Measurements from ENCODE around the gene ANKRD12.
A peak's percentile ranks its signal among the peaks of the same experiment; 100 is the strongest.

The ANKRD12 gene

DNA sequence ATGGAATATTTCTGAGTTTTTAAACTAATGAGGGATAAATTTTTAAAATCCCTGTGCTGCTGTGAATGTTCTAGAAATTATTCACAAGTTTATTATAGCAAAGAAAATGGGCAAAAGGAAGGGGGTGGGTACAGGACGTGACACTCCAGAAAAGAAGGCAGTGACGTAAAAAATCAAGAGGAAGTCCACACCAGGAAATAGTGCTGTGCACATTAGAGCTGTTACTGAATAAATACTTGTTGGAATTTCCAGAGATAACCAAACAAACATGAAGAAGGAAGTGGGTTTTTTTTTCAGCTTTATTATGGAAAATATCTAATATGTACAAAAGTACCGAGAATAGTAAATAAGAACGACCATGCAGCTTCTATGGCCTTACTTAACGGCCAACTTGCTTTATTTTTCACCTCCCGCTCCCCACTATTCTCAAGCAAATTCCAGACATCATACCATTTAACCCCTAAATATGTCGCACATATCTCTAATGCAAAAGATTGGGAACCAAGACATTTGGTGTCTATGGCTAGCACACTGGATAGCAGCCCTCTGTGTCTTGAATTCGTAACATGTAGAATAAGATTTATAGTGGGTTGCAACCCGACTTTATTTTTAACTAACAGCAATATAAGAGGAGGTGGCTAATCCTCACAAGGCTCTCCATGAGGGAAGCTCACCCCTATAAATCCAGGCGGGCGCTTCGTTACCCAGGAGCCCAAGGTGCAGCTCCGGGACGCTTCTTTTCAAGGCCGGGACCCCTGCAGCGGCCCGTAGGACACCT, 34.7 kb upstream of the ANKRD12 start:
- peak; percentile 59 for DNase-seq (ENCODE audit: low read depth)
- TF ChIP-seq, protein P1, sequence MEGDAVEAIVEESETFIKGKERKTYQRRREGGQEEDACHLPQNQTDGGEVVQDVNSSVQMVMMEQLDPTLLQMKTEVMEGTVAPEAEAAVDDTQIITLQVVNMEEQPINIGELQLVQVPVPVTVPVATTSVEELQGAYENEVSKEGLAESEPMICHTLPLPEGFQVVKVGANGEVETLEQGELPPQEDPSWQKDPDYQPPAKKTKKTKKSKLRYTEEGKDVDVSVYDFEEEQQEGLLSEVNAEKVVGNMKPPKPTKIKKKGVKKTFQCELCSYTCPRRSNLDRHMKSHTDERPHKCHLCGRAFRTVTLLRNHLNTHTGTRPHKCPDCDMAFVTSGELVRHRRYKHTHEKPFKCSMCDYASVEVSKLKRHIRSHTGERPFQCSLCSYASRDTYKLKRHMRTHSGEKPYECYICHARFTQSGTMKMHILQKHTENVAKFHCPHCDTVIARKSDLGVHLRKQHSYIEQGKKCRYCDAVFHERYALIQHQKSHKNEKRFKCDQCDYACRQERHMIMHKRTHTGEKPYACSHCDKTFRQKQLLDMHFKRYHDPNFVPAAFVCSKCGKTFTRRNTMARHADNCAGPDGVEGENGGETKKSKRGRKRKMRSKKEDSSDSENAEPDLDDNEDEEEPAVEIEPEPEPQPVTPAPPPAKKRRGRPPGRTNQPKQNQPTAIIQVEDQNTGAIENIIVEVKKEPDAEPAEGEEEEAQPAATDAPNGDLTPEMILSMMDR (IDR thresholded peaks at IDR 0.05; ENCODE audit: insufficient read depth, low read depth, low read length, missing control alignments): no peak

DNA sequence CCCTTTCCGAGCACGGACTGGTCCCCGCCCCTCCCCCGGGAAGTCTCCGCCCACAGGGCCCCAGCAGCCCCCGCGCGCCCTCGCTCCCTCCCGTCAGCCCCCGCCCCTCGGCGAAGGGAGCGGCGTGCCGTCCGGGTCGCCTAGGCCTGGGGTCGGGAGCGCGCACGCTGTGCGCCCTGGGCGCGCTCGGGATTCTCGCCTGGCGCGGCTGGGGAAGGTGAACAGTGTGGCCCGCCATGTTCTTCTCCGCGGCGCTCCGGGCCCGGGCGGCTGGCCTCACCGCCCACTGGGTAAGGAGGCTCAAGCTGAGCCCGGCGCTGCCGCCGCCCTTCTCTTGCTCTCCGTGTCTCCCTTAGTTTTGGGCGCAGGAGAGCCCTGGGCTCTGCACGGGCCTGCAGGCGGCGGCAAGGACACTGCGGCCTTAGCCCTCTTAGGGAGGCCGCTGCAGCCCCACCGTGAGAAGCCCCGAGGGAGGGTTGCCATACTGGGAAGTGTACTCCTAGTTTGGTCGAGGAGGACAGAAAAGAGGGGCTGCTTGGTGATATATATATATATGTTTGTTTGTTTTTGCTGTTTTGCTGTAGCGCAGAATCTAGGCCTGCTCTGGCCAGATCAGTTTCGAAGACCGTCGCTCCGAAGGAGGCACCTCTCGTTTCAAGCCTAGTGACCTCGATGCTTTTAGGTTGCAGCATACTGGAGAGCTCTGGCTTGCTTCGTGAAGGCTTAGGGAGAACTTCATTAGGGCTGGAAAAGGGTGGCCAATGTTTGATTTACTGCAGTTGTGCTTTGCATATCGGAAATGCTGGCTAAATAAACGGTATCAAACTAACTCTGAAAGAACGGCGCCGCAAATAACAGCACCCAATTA, 33.8 kb upstream of the ANKRD12 start, which contains the start of gene NDUFV2:
Gene NDUFV2, plus strand, starts transcription at position 192 of the 868 bp plus-strand sequence. Its CDS starts 45 bp downstream, at position 237.
- DNase-seq (ENCODE audit: low read depth): peak; percentile 98
- peak within 1 kb of the TSS; percentile 89 for H3K4me3 ChIP-seq (ENCODE audit: low read depth, low read length)
- TF ChIP-seq, protein P1 (IDR thresholded peaks at IDR 0.05; ENCODE audit: insufficient read depth, low read depth, low read length, missing control alignments): no peak

More for the DNA sequence above, 34.7 kb upstream of the ANKRD12 start:
- H3K4me3 ChIP-seq (ENCODE audit: low read depth, low read length): peak overlapping the region; percentile 89

DNA sequence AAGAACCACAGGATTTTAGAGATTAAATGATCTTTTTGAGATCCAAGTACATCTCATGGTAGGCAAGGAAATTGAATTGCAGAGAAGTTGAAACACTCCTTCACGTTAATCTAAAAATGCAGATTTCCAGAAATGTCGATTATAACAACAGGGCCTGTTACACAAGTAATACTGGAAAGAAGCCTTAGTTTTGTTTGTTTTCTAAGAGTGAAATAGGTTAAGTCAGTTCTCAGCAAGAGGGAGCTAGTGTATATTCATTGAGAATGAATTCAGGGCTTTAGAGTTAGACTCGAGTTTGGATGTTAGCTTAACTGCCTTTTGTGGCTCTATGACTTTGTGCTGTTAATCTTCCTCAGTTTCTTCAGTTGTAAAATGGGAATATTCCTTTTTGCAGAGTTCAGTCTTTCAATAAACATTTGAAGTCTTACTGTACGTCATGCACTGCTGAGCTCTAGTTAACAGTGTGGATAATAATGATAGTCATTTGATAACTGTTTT, 33.2 kb upstream of the ANKRD12 start:
- DNase-seq (ENCODE audit: low read depth): no peak
- H3K4me3 ChIP-seq (ENCODE audit: low read depth, low read length): peak overlapping the region; percentile 79
- TF ChIP-seq, protein P1 (IDR thresholded peaks at IDR 0.05; ENCODE audit: insufficient read depth, low read depth, low read length, missing control alignments): no peak

DNA sequence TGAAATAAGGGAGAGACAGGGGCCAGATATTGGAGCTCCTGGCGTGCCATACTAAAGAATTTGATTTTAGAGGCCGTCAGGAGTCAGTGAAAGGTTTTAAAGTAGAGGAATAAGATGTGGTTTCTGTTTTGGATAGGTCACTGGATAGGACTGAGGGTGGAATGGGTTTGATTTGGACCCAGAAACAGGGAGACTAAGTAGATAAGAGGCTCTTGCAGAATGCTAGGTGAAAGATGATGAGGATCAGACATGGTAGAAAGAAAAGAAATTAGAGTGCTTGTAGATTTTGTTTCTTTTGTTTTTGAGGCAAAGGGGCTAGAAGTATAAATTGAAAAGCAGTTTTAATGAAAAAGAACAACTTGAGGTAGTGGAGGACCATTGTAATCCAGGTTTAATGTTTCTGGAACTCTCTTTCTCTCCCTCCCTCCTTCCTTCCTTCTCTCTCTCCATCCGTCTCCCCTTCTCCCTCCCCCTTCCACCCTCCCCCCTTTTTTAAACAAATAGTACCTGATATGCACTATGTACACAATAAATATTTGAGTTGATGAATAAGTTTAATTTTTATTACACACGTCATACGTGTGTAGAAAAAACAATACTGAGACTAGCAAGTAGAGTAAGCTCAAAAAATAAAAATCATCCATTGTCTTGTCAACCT, 32.2 kb upstream of the ANKRD12 start:
- H3K4me3 ChIP-seq (ENCODE audit: low read depth, low read length): peak overlapping the region; percentile 79
- no peak for DNase-seq (ENCODE audit: low read depth)
- TF ChIP-seq, protein P1 (IDR thresholded peaks at IDR 0.05; ENCODE audit: insufficient read depth, low read depth, low read length, missing control alignments): no peak

DNA sequence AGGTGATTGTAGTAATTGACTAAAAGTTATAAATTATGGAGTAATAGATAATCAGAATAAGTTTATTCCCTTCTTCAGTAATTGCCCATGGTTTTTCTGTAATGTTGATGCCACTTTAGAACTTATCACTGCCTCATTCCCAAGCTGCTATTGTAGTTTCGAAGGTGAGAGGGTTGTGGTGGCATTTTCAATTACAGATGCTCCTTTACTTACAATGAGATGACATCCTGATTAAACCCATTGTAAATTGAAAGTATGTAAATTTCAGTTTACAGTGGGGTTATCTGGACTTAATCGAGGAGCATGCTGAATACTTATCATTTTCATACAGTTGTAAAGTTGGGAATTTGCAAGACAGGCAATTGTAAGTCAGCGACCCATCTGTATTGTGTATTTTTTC, 31.2 kb upstream of the ANKRD12 start:
- no peak for DNase-seq (ENCODE audit: low read depth)
- H3K4me3 ChIP-seq (ENCODE audit: low read depth, low read length): peak overlapping the region; percentile 79
- TF ChIP-seq, protein P1 (IDR thresholded peaks at IDR 0.05; ENCODE audit: insufficient read depth, low read depth, low read length, missing control alignments): no peak

DNA sequence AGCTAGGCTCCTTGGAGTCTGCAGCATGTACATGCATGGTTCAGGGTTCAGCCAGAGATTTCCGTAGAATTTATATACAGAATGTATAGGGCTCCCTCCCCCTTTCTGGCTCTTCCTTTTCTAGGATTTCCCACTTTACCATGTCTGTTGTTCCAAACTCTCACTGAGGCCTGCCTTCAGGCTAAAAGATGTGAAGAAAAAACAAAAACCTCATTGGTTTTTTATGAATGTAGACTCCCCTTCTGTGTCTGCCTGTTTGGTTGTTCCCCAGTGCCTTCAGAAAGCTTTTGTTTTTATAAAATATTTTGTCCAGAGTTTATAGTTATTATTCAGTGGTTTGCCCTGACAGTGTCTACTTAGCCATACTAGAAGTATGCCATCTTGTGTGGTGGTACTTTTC, 30.5 kb upstream of the ANKRD12 start:
- TF ChIP-seq, protein P1 (IDR thresholded peaks at IDR 0.05; ENCODE audit: insufficient read depth, low read depth, low read length, missing control alignments): no peak
- no peak for DNase-seq (ENCODE audit: low read depth)
- peak overlapping the region; percentile 79 for H3K4me3 ChIP-seq (ENCODE audit: low read depth, low read length)
